Fibroblast of pulmonary artery (primary cell): Measurements from ENCODE around the gene MAP3K7.

ENCODE experiments used
- DNase-seq: peaks from one replicate; pipeline ENCODE4 v3.0.0-alpha.2; 2010; ENCODE audit warnings: low read depth
- H3K4me3 ChIP-seq: replicated peaks from 2 replicates; pipeline ENCODE4 v1.5.1; 2011; ENCODE audit warnings: low read depth, mild to moderate bottlenecking, control low read depth, low read length, moderate library complexity
- CTCF ChIP-seq: IDR thresholded peaks from 2 replicates; pipeline ENCODE4 v1.5.1; 2011; ENCODE audit warnings: mild to moderate bottlenecking, control low read depth, low read length, inconsistent platforms; ENCODE audit errors: missing control alignments

MAP3K7 gene

GRCh38 chr6:90586836-90587638, at the start of gene MAP3K7:
TSS of gene MAP3K7 (minus strand) at chr6:90587072. CDS start at chr6:90586883, 189 bp downstream.
- peak; percentile 98 for DNase-seq
- H3K4me3 ChIP-seq: peak within 1 kb of the TSS; percentile 97
- no peak for TF ChIP-seq CTCF

GRCh38 chr6:90631046-90631445, 44.2 kb upstream of the MAP3K7 start:
- H3K4me3 ChIP-seq: no peak overlapping the region
- no peak for DNase-seq
- no peak for TF ChIP-seq CTCF

GRCh38 chr6:90621581-90621980, 34.7 kb upstream of the MAP3K7 start:
- H3K4me3 ChIP-seq: no peak overlapping the region
- no peak for TF ChIP-seq CTCF
- no peak for DNase-seq

GRCh38 chr6:90619221-90619620, 32.3 kb upstream of the MAP3K7 start:
- DNase-seq: no peak
- no peak for TF ChIP-seq CTCF
- no peak overlapping the region for H3K4me3 ChIP-seq

- no peak for TF ChIP-seq CTCF
- DNase-seq: no peak
- no peak overlapping the region for H3K4me3 ChIP-seq
Measured at GRCh38 chr6:90612313-90612680, 25.4 kb upstream of the MAP3K7 start.

GRCh38 chr6:90611543-90612312, 24.9 kb upstream of the MAP3K7 start:
- peak; percentile 9 for TF ChIP-seq CTCF
- H3K4me3 ChIP-seq: peak overlapping the region; percentile 56

More at GRCh38 chr6:90611543-90612312, 24.9 kb upstream of the MAP3K7 start:
- DNase-seq: peak; percentile 32
